Heart left ventricle (tissue), 16 donors: ENCODE measurements around the gene TUT7. TPM values are rescaled to one million over a fixed set of nuclear protein-coding genes. Genes with fewer than 3 reads are reported as not detected.

Experiments used
- ATAC-seq, 4 donors: fragments of 200-7000 bp; cut with Tn5 transposase; one replicate each; pipeline ENCODE4 v1.9.1; 2020 to 2022; ENCODE audit warnings: moderate library complexity in 4 of 4, mild to moderate bottlenecking in 3 of 4, moderate number of reproducible peaks in 1 of 4
- DNase-seq, 5 donors: peaks; one replicate each; pipeline ENCODE4 v3.0.0-alpha.2; 2020
- H3K27ac ChIP-seq, 12 donors: fragments of 200-600 bp; sonication (generic) in 4 of 12; one replicate each; pipeline versions ENCODE4 v1.5.0 to v1.8.0; 2016 to 2022; ENCODE audit warnings: mild to moderate bottlenecking in 2 of 12
- H3K27me3 ChIP-seq, 9 donors: fragments of 200-600 bp; sonication (generic) in 2 of 9; one replicate each; pipeline versions ENCODE4 v1.5.1 to v1.8.0; 2016 to 2022; ENCODE audit warnings: mild to moderate bottlenecking in 3 of 9
- H3K36me3 ChIP-seq, 9 donors: fragments of 200-600 bp; sonication (generic) in 2 of 9; one replicate each; pipeline versions ENCODE4 v1.5.0 to v1.8.0; 2018 to 2022; ENCODE audit warnings: mild to moderate bottlenecking in 2 of 9
- H3K4me1 ChIP-seq, 12 donors: fragments of 200-600 bp; sonication (generic) in 4 of 12; one replicate each; pipeline versions ENCODE4 v1.5.0 to v1.8.0; 2016 to 2022; ENCODE audit warnings: mild to moderate bottlenecking in 3 of 12
- H3K4me3 ChIP-seq, 12 donors: fragments of 200-600 bp; sonication (generic) in 4 of 12; one replicate each; pipeline versions ENCODE4 v1.5.0 to v1.8.0; 2017 to 2022; ENCODE audit warnings: mild to moderate bottlenecking in 9 of 12, moderate library complexity in 4 of 12
- H3K9me3 ChIP-seq, 12 donors: fragments of 200-600 bp; sonication (generic) in 4 of 12; one replicate each; pipeline versions ENCODE4 v1.5.0 to v1.8.0; 2016 to 2022; ENCODE audit warnings: mild to moderate bottlenecking in 1 of 12
- CTCF ChIP-seq, 12 donors: fragments of 200-600 bp; sonication (generic) in 4 of 12; IDR thresholded peaks; one replicate each; pipeline versions ENCODE4 v1.5.0 to v1.8.0; 2018 to 2022; ENCODE audit warnings: antibody characterized with exemption in 12 of 12, mild to moderate bottlenecking in 5 of 12
- POLR2A ChIP-seq, 2 donors: fragments of 450-650 bp; IDR thresholded peaks; one replicate each; pipeline ENCODE4 v1.6.1; 2017; ENCODE audit warnings: antibody characterized with exemption in 2 of 2, mild to moderate bottlenecking in 2 of 2, moderate library complexity in 2 of 2
- WGBS, 4 donors: extraction: QIAGEN DNeasy Blood & Tissue Kit in 2 of 4; methylation state at CpG; one replicate each; pipeline versions ENCODE4 v1.1.5 to v1.1.7; 2013 to 2018; 5-methylcytosine and 5-hydroxymethylcytosine counted together
- intact Hi-C, 10 donors: fragments of 100-400 bp; cut with DNase I; formaldehyde crosslinking; loops; one replicate each; pipeline versions ENCODE4 v1.11.1 to v1.14.2; 2022
- polyA plus RNA-seq, 2 donors: library from polyadenylated mRNA; stranded (reverse); fragments of 200-250 nt; gene quantifications; one replicate each; pipeline ENCODE4 v1.2.3, GENCODE V29; 2013
- total RNA-seq, 9 donors: library from RNA; depleted of rRNA in 2 of 9; stranded (reverse); fragments of >200 nt in 2 of 9; fragmentation: NEBNext Ultra II Directional in 3 of 9; extraction: Animal tissue kit (Norgen Biotek cat#: 25700) in 3 of 9; gene quantifications; one replicate each; pipeline versions ENCODE4 v1.1.0 to v1.2.4, GENCODE V29; 2016 to 2023
- donor health status: ischemic (EF 13 %, LVEDD 7.1; RV severe dilation, severe dysfunction).
- donor health status: healthy with polysubstance abuse.
- donor health status: DM: no; HTN: yes; CAD: no.
- donor health status: DM: no; HTN: no; CAD: no.
- donor health status: ischemic (EF 25% LVEDD 6.9; RV normal size, moderate dysfunction).
- donor health status: ischemic (EF 25% LVEDD 5.7; RV mildly dilated, moderate dysfunction).
- donor health status: healthy.
- donor health status: DM: yes; HTN: yes; CAD: no.
- donor health status: ischemic (EF 35%, LVEDD 5.7; RV mildly dilated, moderate dysfunction).
- donor health status: nonischemic (EF 11% LVEDD 7.7; RV severe dilation, severe dysfunction).
- donor health status: DM: yes; HTN: yes; CAD: no.
- donor health status: PGD.
- donor health status: ischemic (EF 29% LVEDD 5.4; RV normal size, mild dysfunction).
- donor health status: nonischemic (EF 23%, LVEDD 6.1; RV moderate dilation, normal function).

Gene TUT7
- total and polyA plus RNA-seq, 11 donors, result 7.7 to 31.0 (median 12.1) TPM

GRCh38 chr9:86288499-86289198, 65.6 kb downstream of the TUT7 start:
- Histone ChIP-seq H3K4me1 (no peaks in the 10 kb centered on the region), H3K36me3 (peaks cover 0 to 50% (median 11%) of the 10 kb centered on the region in 9 donors), H3K27ac (no peak overlapping the region), H3K27me3 (no peaks in the 10 kb centered on the region), H3K9me3 (no peaks in the 10 kb centered on the region), H3K4me3 (no peak overlapping the region)
- WGBS, 4 donors, result 87 to 93% (median 92%) methylated on average over 6 of the region's 6 CpGs
- no peak for DNase-seq
- intact Hi-C loops, result loop anchor here in 2 of 10 donors (10.0 kb wide), 2 partner anchors 84 to 344 kb away; partner anchors contain the start of gene NAA35 (in 1 of the 2)
- no peak for ATAC-seq
- TF ChIP-seq CTCF (IDR thresholded peaks at IDR 0.05), result no peak

GRCh38 chr9:86287013-86287412, 67.2 kb downstream of the TUT7 start:
- H3K4me3 ChIP-seq, result no peak overlapping the region
- H3K27ac ChIP-seq, result no peak overlapping the region
- 61 to 82% (median 72%) methylated on average over 7 of the region's 7 CpGs for whole genome bisulfite sequencing, 4 donors
- ATAC-seq (no peak), DNase-seq (no peak)
- intact Hi-C loops, result loop anchor here in 2 of 10 donors (10.0 kb wide), 2 partner anchors 82 to 342 kb away; partner anchors contain the start of gene NAA35 (in 1 of the 2)
- H3K9me3 ChIP-seq, result no peaks in the 10 kb centered on the region
- peaks cover 0 to 6% (median 5%) of the 10 kb centered on the region in 12 donors for H3K4me1 ChIP-seq
- no peaks in the 10 kb centered on the region for H3K27me3 ChIP-seq
- H3K36me3 ChIP-seq, result peaks cover 0 to 37% (median 11%) of the 10 kb centered on the region in 9 donors
- TF ChIP-seq CTCF (IDR thresholded peaks at IDR 0.05) (peak in 2 of 12 donors; percentile 5 to 7), POLR2A (IDR thresholded peaks at IDR 0.05) (no peak)

GRCh38 chr9:86286278-86286677, 67.9 kb downstream of the TUT7 start:
- peaks cover 0 to 35% (median 11%) of the 10 kb centered on the region in 9 donors for H3K36me3 ChIP-seq
- H3K4me3 ChIP-seq, result no peak overlapping the region
- intact Hi-C loops, result loop anchor here in 2 of 10 donors (10.0 kb wide), 2 partner anchors 81 to 341 kb away; partner anchors contain the start of gene NAA35 (in 1 of the 2)
- peaks cover 0 to 10% (median 7%) of the 10 kb centered on the region in 12 donors for H3K4me1 ChIP-seq
- no peak overlapping the region for H3K27ac ChIP-seq
- ATAC-seq (no peak), DNase-seq (no peak)
- 42 to 65% (median 59%) methylated on average over 3 of the region's 3 CpGs for WGBS, 4 donors
- H3K27me3 ChIP-seq, result no peaks in the 10 kb centered on the region
- H3K9me3 ChIP-seq, result no peaks in the 10 kb centered on the region
- TF ChIP-seq CTCF (IDR thresholded peaks at IDR 0.05), result no peak
- no peak for TF ChIP-seq POLR2A (IDR thresholded peaks at IDR 0.05)

- TF ChIP-seq POLR2A (IDR thresholded peaks at IDR 0.05), result no peak
- TF ChIP-seq CTCF (IDR thresholded peaks at IDR 0.05), result no peak
- peaks cover 0 to 20% (median 16%) of the 10 kb centered on the region in 12 donors for H3K4me1 ChIP-seq
- DNase-seq (no peak), ATAC-seq (no peak)
- H3K4me3 ChIP-seq, result no peak overlapping the region
- peaks cover 0 to 27% (median 11%) of the 10 kb centered on the region in 9 donors for H3K36me3 ChIP-seq
- WGBS, 4 donors, result 61 to 81% (median 66%) methylated on average over 2 of the region's 2 CpGs
- intact Hi-C loops, result loop anchor here in 2 of 10 donors (10.0 kb wide), 2 partner anchors 80 to 340 kb away; partner anchors contain the start of gene NAA35 (in 1 of the 2)
- no peaks in the 10 kb centered on the region for H3K9me3 ChIP-seq
- no peaks in the 10 kb centered on the region for H3K27me3 ChIP-seq
- H3K27ac ChIP-seq, result no peak overlapping the region
These were observed 68.9 kb downstream of the TUT7 start for GRCh38 chr9:86285261-86285660.
